Smooth muscle cell of bladder (primary cell): Measurements from ENCODE around the gene NUP205. TPM values are rescaled to one million over a fixed set of nuclear protein-coding genes. Genes with fewer than 3 reads are reported as not detected.

Experiments used
- total RNA-seq: library from RNA; depleted of rRNA; stranded (reverse); fragments of >200 nt; gene quantifications from 2 replicates; pipeline ENCODE4 v1.2.3, GENCODE V29; 2014

The NUP205 gene
- 23.0 and 26.2 TPM in 2 replicates for total RNA-seq

DNA sequence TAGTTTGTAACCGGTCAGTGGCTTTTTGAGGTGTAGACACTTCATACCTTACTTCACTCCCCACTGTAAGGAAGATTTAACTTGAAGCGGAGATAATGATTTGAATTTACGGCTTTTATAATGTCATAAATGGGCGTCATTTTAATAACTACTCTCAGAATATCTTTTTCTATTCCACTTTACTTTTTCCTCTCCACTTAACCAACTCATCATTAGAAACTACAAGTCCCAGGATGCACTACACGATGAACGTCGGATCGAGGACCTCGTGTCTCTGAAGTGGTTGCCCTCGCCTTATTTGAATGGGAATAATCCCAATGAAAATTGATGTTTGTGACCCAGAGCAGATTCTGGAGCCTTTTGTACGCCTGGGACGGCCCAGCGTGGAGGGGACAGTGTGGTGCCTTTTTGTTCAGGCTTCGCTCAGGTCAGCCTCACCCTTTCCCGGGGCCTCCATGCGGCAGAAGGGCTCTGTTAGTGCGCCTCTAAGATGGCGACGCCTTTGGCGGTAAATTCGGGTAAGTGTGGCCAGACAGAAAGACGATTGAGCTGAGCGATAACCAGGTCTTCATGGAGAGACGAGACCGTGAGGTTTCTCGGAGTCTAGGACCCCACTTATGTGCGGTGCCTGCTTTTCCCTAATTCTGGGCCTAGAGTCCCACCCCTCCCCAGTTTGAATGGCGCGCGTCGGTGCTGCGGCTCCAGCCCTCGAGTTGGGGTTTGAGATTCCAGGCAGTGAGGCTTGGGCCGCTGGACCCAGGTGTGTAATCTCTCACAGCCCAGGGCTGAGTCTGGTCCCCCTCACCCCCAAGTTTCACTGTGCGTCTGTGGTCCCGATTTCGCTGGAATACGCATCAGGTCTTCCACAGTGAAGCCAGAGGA, at the start of gene NUP205:
Gene NUP205 (plus strand): TSS at position 463 of the 882 bp plus-strand sequence. CDS start 28 bp downstream, at position 491.

GRCh38 chr7:135509839-135510591, 47.7 kb upstream of the NUP205 start, which contains the start of gene CNOT4:
TSS of gene CNOT4 (minus strand) at chr7:135510102. CDS start at chr7:135438331, 71,771 bp downstream.

GRCh38 chr7:135662373-135663114, 104.8 kb downstream of the NUP205 start, which contains the start of gene STMP1:
TSS of gene STMP1 (plus strand) at chr7:135662514.

Other genes starting within 250 kb of the NUP205 start
- 8.4 and 9.4 TPM in 2 replicates for gene CNOT4, start 47.8 kb upstream of the NUP205 start, total RNA-seq
- gene STMP1, start 104.6 kb downstream of the NUP205 start, total RNA-seq = 13.1 and 14.3 TPM in 2 replicates
- gene SLC13A4, start 170.3 kb downstream of the NUP205 start, total RNA-seq = 0.18 TPM in 1 of 2 replicates, not detected in the other
- 2.3 and 5.5 TPM in 2 replicates for gene FAM180A, start 190.9 kb downstream of the NUP205 start, total RNA-seq